HAP-1 (cell line): ENCODE results near the gene POU3F1.

Experiments
- DNase-seq, 2 experiments: peaks; one replicate each; pipeline ENCODE4 v3.0.0-alpha.2; 2016 to 2020; ENCODE audit warnings: low spot score in 2 of 2
- H3K27me3 ChIP-seq: fragments of 250-450 bp; sonication (Bioruptor Pico); 2 replicates; pipeline ENCODE4 v1.5.1; 2020; ENCODE audit warnings: low read depth, mild to moderate bottlenecking, moderate library complexity
- H3K36me3 ChIP-seq: fragments of 250-450 bp; sonication (Bioruptor Pico); replicated peaks from 2 replicates; pipeline ENCODE4 v1.5.1; 2020; ENCODE audit warnings: mild to moderate bottlenecking
- H3K4me1 ChIP-seq: fragments of 250-450 bp; sonication (Bioruptor Pico); 2 replicates; pipeline ENCODE4 v1.5.1; 2020; ENCODE audit warnings: mild to moderate bottlenecking
- H3K4me3 ChIP-seq: fragments of 250-450 bp; sonication (Bioruptor Pico); 2 replicates; pipeline ENCODE4 v1.5.1; 2020; ENCODE audit warnings: mild to moderate bottlenecking, moderate library complexity
- H3K9me3 ChIP-seq: fragments of 250-450 bp; sonication (Bioruptor Pico); 2 replicates; pipeline ENCODE4 v1.5.1; 2020; ENCODE audit warnings: mild to moderate bottlenecking, moderate library complexity
- in situ Hi-C: fragments of 300-500 bp; cut with MboI; formaldehyde crosslinking; loops from 3 replicates; pipeline ENCODE4 v1.14.3; 2020; ENCODE audit warnings: low sequenced_read_pairs, inconsistent platforms, mixed read lengths

POU3F1 gene

GRCh38 chr1:37994886-37995566 is 51.6 kb downstream of the POU3F1 start:
- DNase-seq: no peak

More at GRCh38 chr1:37994886-37995566, 51.6 kb downstream of the POU3F1 start:
- Histone ChIP-seq H3K27me3 (no peaks in the 10 kb centered on the region), H3K4me1 (peaks cover 2% of the 10 kb centered on the region; the same call in 1 of the 2 replicates), H3K4me3 (no peak overlapping the region), H3K9me3 (no peaks in the 10 kb centered on the region), H3K36me3 (peaks cover 19% of the 10 kb centered on the region)
- in situ Hi-C loops: no loop called here
